HG02870 (cell line): ENCODE measurements around the gene TRRAP.

ENCODE experiments used
- ATAC-seq: cut with Tn5 transposase; IDR thresholded peaks from one replicate; pipeline ENCODE4 v1.9.1; 2021; ENCODE audit warnings: mild to moderate bottlenecking, moderate library complexity; ENCODE audit not compliant: unreplicated experiment

Gene TRRAP

GRCh38 chr7:99021941-99022560, 143.7 kb downstream of the TRRAP start:
- ATAC-seq = no peak

GRCh38 chr7:99024066-99024465, 145.7 kb downstream of the TRRAP start:
- ATAC-seq = no peak

GRCh38 chr7:99027241-99027640, 148.9 kb downstream of the TRRAP start:
- no peak for ATAC-seq

- ATAC-seq = no peak
Observed at GRCh38 chr7:99027841-99028240, 149.5 kb downstream of the TRRAP start.

GRCh38 chr7:99028261-99028973, 150.1 kb downstream of the TRRAP start:
- no peak for ATAC-seq

GRCh38 chr7:99029466-99030435, 151.4 kb downstream of the TRRAP start:
- no peak for ATAC-seq

GRCh38 chr7:99030457-99030856, 152.1 kb downstream of the TRRAP start:
- no peak for ATAC-seq

GRCh38 chr7:99030951-99031350, 152.6 kb downstream of the TRRAP start:
- ATAC-seq = no peak

GRCh38 chr7:99031496-99031895, 153.2 kb downstream of the TRRAP start:
- ATAC-seq = no peak

- no peak for ATAC-seq
Observed at GRCh38 chr7:99032928-99033327, 154.6 kb downstream of the TRRAP start.

GRCh38 chr7:99033765-99034164, 155.4 kb downstream of the TRRAP start:
- no peak for ATAC-seq

GRCh38 chr7:99034932-99035722, 156.8 kb downstream of the TRRAP start:
- no peak for ATAC-seq

- ATAC-seq = no peak
Observed at GRCh38 chr7:99035723-99036545, 157.6 kb downstream of the TRRAP start.

- no peak for ATAC-seq
Observed at GRCh38 chr7:99036546-99037111, 158.3 kb downstream of the TRRAP start.

- no peak for ATAC-seq
Observed at GRCh38 chr7:99037327-99037940, 159.1 kb downstream of the TRRAP start.

- no peak for ATAC-seq
Observed at GRCh38 chr7:99038086-99038855, 159.9 kb downstream of the TRRAP start.

- ATAC-seq = no peak
Observed at GRCh38 chr7:99039384-99039891, 161.1 kb downstream of the TRRAP start.
